GM19035 (cell line): Measurements from ENCODE around the gene BEST1.

Source experiments
- ATAC-seq: cut with Tn5 transposase; IDR thresholded peaks from one replicate; pipeline ENCODE4 v1.9.1; 2021; ENCODE audit not compliant: unreplicated experiment

BEST1 gene

GRCh38 chr11:61914471-61915171 lies 35.5 kb upstream of the BEST1 start:
- ATAC-seq = no peak

- no peak for ATAC-seq
Measured at GRCh38 chr11:61916737-61917333, 33.3 kb upstream of the BEST1 start.

GRCh38 chr11:61917334-61918109 lies 32.6 kb upstream of the BEST1 start, which contains the start of gene RAB3IL1:
TSS of gene RAB3IL1 (minus strand) at chr11:61917566. CDS start at chr11:61917367, 199 bp downstream.
- no peak for ATAC-seq

GRCh38 chr11:61918251-61918937 lies 31.8 kb upstream of the BEST1 start:
- ATAC-seq = no peak

DNA sequence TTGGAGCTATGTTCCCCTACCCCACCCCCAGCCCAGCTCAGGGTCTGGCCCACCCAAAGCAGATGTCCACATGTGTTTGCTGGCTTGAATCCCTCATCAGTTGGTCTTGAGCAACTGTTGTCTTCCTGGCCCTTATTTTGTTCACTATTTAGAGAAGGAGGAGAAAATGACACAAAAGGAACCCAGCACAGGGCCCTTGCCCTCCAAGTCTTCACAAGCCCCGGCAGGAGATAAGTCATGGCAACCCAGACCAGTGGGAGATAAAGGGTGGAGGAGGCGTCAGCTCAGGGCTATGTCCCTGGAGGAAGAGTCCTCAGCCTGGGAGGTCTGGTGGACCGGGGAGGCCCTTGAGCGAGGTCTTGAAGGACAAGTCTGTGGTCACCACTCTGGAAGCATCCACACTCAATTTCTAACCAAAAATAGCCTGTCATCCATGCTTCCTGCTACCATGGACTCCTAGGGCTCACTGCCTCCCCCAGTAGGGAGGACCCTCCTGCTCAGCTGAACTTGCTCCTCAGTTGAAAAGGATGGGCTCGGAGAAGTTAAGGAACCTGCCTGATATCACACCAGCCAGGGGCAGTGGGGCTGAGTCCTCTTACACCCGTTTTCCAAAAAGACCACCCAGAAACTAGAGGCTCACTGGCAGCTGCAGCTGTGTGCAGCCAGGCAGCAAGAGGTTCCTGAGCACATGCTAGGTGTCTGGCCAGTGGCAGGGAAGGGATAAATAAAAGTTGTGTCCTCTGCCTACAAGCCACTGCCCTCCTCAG lies 31.0 kb upstream of the BEST1 start:
- ATAC-seq = no peak

- ATAC-seq = no peak
Measured at GRCh38 chr11:61919705-61920631, 30.2 kb upstream of the BEST1 start.

- no peak for ATAC-seq
Measured at GRCh38 chr11:61921446-61921845, 28.7 kb upstream of the BEST1 start.

DNA sequence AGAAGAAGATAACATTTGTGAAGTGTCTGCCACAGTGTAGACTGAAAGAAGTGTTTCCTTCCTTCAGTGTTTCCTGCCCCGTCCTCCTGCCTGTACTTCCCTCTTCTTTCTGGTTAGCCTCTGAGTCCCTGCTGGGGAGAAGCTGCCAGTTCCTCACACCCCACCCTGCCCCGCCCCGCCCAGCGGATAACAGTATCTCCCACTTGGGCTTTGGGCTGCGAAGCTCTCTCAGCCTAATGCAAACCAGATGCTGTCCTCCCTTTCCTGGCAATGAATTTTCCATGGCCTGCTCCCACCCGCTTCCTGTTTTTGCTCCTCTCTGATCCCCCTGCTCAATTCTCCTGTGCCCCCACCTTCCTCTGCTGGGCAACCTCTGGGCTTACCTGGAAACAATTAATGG lies 27.6 kb upstream of the BEST1 start:
- ATAC-seq = no peak

- ATAC-seq = no peak
Measured at GRCh38 chr11:61923166-61924063, 26.7 kb upstream of the BEST1 start.

GRCh38 chr11:61924064-61924455 lies 26.1 kb upstream of the BEST1 start:
- no peak for ATAC-seq

GRCh38 chr11:61925736-61926135 lies 24.4 kb upstream of the BEST1 start:
- no peak for ATAC-seq

- no peak for ATAC-seq
Measured at GRCh38 chr11:61926235-61926634, 23.9 kb upstream of the BEST1 start.

DNA sequence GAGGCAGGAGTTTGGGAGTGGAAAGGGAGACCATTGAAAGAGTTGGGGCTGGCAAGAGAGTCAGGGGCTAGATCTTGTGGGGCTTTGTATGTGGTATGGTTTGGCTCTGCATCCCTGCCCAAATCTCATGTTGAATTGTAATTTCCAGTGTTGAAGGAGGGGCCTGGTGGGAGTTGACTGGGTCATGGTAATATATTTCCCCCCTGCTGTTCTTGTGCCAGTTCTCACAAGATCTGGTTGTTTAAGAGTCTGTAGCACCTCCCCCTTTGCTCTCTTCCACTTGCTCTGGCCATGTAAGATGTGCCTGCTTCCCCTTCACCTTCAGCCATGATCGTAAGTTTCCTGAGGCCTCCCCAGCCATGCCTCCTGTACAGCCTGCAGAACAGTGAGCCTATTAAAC lies 22.6 kb upstream of the BEST1 start:
- no peak for ATAC-seq

GRCh38 chr11:61928606-61929005 lies 21.5 kb upstream of the BEST1 start:
- no peak for ATAC-seq

- ATAC-seq = no peak
Measured at GRCh38 chr11:61930933-61931332, 19.2 kb upstream of the BEST1 start.

GRCh38 chr11:61935861-61936260 lies 14.3 kb upstream of the BEST1 start:
- ATAC-seq = no peak

DNA sequence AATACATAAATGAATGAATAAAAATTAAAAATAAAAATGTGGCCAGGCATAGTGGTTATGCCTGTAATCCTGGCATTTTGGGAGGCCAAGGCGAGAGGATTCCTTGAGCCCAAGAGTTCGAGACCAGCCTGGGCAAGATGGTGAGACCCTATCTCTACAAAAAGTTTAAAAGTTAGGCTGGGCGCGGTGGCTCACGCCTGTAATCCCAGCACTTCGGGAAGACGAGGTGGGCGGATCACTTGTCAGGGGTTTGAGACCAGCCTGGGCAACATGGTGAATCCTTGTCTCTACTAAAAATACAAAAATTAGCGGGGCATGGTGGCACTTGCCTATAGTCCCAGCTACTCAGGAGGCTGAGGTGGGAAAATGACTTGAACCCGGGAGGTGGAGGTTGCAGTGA lies 9.7 kb upstream of the BEST1 start:
- ATAC-seq = no peak

- no peak for ATAC-seq
Measured at GRCh38 chr11:61945191-61945590, 5.0 kb upstream of the BEST1 start.

GRCh38 chr11:61946894-61947293 lies 3.3 kb upstream of the BEST1 start:
- no peak for ATAC-seq
